GM10266 (cell line): ENCODE data around the gene SLC34A3.

Source experiments
- DNase-seq: peaks from one replicate; pipeline ENCODE4 v3.0.0; 2012; ENCODE audit errors: extremely low spot score
- TF ChIP-seq, protein P1 (sequence below): IDR thresholded peaks from 2 replicates; pipeline ENCODE4 v1.5.1; 2012; ENCODE audit warnings: mild to moderate bottlenecking, low read depth; ENCODE audit not compliant: control insufficient read depth, insufficient read depth; ENCODE audit errors: missing control alignments

Gene SLC34A3

DNA sequence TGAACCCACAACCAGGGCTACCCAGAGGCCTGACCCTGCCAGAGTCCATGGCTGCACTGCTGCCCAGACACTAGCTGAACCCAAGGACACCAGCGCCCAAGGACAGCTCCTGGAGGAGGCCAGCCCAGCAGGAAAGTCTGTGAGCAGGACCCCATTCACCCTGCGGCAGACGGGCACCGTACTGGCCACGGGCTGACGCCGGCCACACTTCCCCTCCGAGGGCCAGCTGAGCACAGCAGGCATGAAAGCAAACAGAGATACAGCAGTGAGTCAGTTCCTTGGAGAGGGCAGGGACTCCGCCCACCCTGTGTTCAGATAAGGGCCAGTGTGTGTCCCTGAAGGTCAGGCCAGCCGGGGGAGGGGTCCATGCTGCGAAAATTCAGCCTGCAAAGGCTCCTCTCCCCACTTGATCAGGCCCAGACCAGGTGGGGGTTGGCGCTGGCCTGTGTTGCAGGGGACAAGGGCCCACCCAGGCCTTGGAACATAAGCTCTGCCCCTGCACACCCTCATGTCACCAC is 11.9 kb upstream of the SLC34A3 start:
- TF ChIP-seq, protein P1, sequence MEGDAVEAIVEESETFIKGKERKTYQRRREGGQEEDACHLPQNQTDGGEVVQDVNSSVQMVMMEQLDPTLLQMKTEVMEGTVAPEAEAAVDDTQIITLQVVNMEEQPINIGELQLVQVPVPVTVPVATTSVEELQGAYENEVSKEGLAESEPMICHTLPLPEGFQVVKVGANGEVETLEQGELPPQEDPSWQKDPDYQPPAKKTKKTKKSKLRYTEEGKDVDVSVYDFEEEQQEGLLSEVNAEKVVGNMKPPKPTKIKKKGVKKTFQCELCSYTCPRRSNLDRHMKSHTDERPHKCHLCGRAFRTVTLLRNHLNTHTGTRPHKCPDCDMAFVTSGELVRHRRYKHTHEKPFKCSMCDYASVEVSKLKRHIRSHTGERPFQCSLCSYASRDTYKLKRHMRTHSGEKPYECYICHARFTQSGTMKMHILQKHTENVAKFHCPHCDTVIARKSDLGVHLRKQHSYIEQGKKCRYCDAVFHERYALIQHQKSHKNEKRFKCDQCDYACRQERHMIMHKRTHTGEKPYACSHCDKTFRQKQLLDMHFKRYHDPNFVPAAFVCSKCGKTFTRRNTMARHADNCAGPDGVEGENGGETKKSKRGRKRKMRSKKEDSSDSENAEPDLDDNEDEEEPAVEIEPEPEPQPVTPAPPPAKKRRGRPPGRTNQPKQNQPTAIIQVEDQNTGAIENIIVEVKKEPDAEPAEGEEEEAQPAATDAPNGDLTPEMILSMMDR, result no peak
- DNase-seq, result no peak

DNA sequence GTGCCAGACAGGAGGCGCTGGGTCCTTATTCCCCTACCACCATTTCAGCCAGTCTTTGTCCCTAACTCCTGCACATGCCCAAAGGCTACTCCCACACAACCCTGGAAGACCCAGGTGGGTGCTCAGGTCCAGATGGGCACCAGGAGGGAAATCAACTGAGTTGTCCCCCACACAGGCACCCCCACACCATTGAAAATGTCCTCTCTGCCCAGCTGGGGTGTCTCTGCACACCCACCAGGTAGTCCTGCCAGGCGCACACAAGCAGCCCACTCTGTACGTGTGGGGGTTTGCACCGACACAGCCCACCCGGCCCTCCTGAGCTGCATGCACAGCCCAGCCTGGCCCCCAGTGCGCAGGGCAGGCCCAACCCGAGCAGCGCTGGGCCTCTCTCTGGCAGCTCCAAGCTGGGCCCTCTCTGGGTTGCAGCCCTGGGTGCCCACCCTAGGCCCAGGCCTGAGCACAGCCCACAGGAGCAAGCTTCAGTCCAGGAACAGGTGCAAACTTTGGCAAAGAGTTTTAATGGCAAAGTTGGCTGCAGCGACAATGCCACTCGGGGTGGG is 10.9 kb upstream of the SLC34A3 start:
- TF ChIP-seq, protein P1, result no peak
- DNase-seq, result no peak

DNA sequence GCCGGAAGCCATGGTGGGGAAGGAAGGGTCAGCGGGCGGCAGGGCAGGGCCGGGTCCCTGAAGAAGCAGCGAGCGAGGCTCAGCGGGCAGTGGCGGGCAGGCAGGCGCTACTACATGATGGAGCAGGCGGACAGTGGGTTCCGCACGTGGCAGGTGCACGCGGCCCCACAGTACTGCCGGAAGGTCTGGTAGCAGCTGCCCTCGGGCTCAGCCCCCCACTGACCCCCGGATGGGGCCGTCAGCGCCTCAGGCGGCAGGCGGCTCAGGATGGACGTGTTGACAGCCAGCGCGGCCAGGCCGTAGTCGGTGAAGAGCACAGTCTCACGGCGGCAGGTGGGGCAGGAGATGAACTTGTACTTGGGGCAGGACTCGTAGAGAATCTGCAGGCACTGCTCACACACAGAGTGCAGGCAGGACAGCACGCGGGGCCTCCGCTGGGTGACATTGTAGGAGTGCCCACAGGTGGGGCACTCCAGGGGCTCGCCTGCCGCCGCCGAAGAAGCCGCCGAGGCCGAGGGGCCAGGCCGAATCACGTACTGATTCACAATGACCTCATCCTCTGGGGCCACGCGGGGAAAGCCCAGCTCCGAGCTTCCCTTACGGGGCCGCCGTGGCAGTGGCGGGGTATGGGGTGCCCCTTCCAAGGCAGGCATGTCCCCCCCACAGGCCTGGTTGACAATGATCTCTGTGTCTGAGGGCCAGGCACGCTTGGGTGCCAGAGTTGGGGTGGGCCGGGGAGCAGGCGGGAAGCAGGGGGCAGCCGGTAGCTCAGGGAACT is 10.2 kb upstream of the SLC34A3 start:
- no peak for DNase-seq
- TF ChIP-seq, protein P1, result no peak

DNA sequence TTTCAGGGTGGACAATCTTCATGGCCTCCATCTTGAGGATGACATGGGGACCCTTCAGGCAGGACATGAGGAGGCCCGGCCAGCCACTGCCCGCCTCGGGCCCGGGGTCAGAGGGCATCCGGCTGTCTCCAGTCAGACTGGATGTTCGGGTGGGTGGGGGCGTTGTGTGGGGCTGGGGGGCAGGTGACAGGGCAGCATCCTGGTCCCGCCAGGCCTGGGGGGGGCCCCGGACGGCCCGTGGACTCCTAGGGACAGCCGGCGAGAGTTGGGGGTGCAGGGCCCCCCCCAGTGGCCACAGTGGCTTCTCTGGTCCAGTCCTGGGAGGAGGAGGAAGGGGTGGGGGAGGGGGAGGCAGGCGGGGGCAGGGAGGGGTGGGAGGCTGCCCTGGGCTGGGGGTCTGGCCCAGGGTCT is 9.6 kb upstream of the SLC34A3 start:
- DNase-seq, result no peak

DNA sequence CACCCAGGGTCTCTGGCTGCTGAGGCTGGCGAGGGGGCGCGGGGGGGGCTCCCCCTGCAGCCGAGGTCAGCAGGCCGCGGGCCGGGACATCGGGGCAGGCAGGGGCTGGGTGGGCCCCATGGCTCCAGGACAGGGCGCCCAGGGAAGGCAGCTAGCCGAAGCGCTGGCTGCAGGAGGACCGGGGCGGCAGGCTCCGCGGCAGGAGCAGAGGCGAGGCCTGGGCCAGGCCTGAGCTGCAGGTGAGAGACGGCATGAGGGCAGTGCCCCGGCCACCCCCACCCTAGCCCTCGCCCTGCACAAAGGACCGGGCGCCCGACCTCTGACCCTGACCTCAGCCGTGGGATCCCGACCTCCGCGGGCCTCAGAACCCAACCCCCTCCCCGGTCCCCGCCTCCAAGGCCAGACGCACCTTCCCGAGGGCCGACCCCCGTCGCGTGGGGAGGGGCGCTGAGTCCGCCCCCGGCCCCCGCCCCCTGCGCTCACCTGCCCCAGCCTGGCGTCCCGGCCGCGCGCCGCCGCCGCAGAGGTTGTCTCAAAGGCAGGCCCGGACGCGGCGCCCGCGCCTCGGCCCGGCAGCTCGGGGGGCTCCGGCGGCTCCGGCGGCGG is 9.1 kb upstream of the SLC34A3 start:
- TF ChIP-seq, protein P1, result no peak
- DNase-seq, result no peak

More for the DNA sequence above, 9.6 kb upstream of the SLC34A3 start:
- TF ChIP-seq, protein P1, result no peak

DNA sequence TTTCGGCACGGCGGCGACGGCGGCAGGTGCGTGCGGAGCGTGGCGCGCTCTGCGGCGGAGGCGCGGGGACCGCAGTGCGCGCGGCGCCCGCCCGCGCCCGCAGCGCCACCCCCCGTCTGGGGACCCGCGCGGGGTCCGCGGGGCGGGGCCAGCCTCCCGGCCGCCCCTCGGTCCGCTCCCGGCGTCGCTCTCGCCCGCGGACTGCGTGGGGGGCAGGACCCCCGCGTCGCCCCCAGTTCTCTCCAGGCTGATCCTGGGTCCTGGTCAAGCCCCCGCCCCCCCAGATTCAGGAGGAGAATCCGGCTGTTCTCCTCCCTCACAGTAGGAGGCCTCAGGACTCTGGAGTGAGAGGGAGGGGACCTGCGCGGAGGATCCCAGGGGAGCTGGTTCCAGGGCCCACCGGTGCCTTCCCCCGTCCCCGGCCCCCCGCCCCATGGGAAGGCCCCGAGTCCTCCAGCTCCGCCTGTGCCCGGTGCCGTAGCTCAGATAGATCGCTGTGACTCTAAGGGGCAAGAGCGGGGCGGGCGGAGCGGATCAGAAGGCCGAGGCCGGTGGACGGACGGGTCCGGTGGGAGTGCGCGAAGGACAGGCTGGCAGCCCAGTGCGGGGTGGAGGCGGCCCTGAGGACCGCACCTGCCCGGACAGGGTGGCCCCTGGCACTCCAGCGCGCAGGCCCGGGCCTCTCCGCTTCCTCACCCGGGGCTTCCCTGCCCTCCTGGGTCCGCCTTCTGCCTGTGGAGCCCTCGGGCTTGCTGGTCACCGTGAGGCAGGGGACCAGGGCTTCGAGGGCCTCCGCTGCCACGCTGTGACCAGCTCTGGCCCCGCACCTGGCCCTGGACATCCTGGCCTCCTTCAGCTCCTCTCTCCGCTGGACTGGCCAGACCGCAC is 8.3 kb upstream of the SLC34A3 start, which contains the start of gene RNF208:
Gene RNF208, minus strand, starts transcription at position 51 of the 888 bp plus-strand sequence. CDS start 1,028 bp downstream, outside the sequence.
- no peak for DNase-seq
- TF ChIP-seq, protein P1, result no peak
